Neural cell (in vitro differentiated cells): ENCODE measurements around the gene RGS1. TPM values are rescaled to one million over a fixed set of nuclear protein-coding genes. Genes with fewer than 3 reads are reported as not detected.

Experiments used
- H2AFZ ChIP-seq: fragments of 200-600, 300-800 bp; sonication (generic), shearing (Covaris generic); 2 replicates; pipeline ENCODE4 v1.6.0; 2014; ENCODE audit warnings: low read depth, mild to moderate bottlenecking, antibody characterized with exemption, low read length, moderate library complexity
- H3F3A ChIP-seq: fragments of 200-600 bp; shearing (Covaris generic); 2 replicates; pipeline ENCODE4 v1.6.1; 2016; ENCODE audit warnings: mild to moderate bottlenecking, moderate library complexity, mixed read lengths, antibody characterized with exemption, low read length; ENCODE audit not compliant: insufficient read depth, poor library complexity, severe bottlenecking
- H3K27ac ChIP-seq: fragments of 200-600, 300-800 bp; sonication (generic), shearing (Covaris generic); 2 replicates; pipeline ENCODE4 v1.5.1; 2014; ENCODE audit warnings: mild to moderate bottlenecking, low read length, moderate library complexity
- H3K27me3 ChIP-seq: fragments of 300-800, 200-600 bp; sonication (generic), shearing (Covaris generic); 2 replicates; pipeline ENCODE4 v1.6.0; 2014; ENCODE audit warnings: mild to moderate bottlenecking, low read depth, low read length, moderate library complexity; ENCODE audit not compliant: insufficient read depth
- H3K36me3 ChIP-seq: fragments of 300-800, 200-600 bp; sonication (generic), shearing (Covaris generic); 2 replicates; pipeline ENCODE4 v1.5.1; 2014; ENCODE audit warnings: mild to moderate bottlenecking, antibody characterized with exemption, low read length, moderate library complexity; ENCODE audit not compliant: insufficient read depth
- H3K4me2 ChIP-seq: fragments of 300-800, 200-600 bp; sonication (generic), shearing (Covaris generic); 2 replicates; pipeline ENCODE4 v1.6.0; 2014; ENCODE audit warnings: mild to moderate bottlenecking, low read length
- H3K4me3 ChIP-seq: fragments of 300-800, 200-600 bp; sonication (generic), shearing (Covaris generic); 2 replicates; pipeline ENCODE4 v1.5.1; 2014; ENCODE audit warnings: mild to moderate bottlenecking, low read length, moderate library complexity
- H3K79me2 ChIP-seq: fragments of 200-600 bp; shearing (Covaris generic); replicated peaks from 2 replicates; pipeline ENCODE4 v1.6.0; 2014; ENCODE audit warnings: mild to moderate bottlenecking, low read length, moderate library complexity; ENCODE audit not compliant: insufficient read depth
- H3K9ac ChIP-seq: fragments of 300-800, 200-600 bp; sonication (generic), shearing (Covaris generic); 2 replicates; pipeline ENCODE4 v1.6.1; 2016; ENCODE audit warnings: mild to moderate bottlenecking, low read length, mixed read lengths
- H3K9me2 ChIP-seq: fragments of 200-600 bp; shearing (Covaris generic); 2 replicates; pipeline ENCODE4 v1.6.1; 2016; ENCODE audit warnings: mild to moderate bottlenecking, low read length, mixed read lengths; ENCODE audit not compliant: insufficient read depth
- H3K9me3 ChIP-seq: fragments of 200-600, 300-800 bp; sonication (generic), shearing (Covaris generic); 2 replicates; pipeline ENCODE4 v1.6.1; 2016; ENCODE audit warnings: mild to moderate bottlenecking, mixed run types, low read length, moderate library complexity, mixed read lengths
- H4K20me1 ChIP-seq: fragments of 200-600 bp; shearing (Covaris generic); 2 replicates; pipeline ENCODE4 v1.6.1; 2016; ENCODE audit warnings: mild to moderate bottlenecking, mixed run types; ENCODE audit not compliant: insufficient read depth
- EP300 ChIP-seq: fragments of 450-650 bp; conservative IDR thresholded peaks from 2 replicates; pipeline ENCODE4 v1.6.1; 2014; ENCODE audit warnings: antibody characterized with exemption, mild to moderate bottlenecking, moderate library complexity; ENCODE audit not compliant: poor library complexity, severe bottlenecking
- EZH2 ChIP-seq: fragments of 200-600, 300-800 bp; shearing (Covaris generic), sonication (generic); IDR thresholded peaks from 2 replicates; pipeline ENCODE4 v1.6.1; 2014; ENCODE audit warnings: antibody characterized with exemption, low read length, borderline replicate concordance, mild to moderate bottlenecking; ENCODE audit not compliant: insufficient read depth, poor library complexity, severe bottlenecking
- MXI1 ChIP-seq: fragments of 450-650 bp; conservative IDR thresholded peaks from 2 replicates; pipeline ENCODE4 v1.6.1; 2014; ENCODE audit warnings: antibody characterized with exemption, mild to moderate bottlenecking; ENCODE audit not compliant: poor library complexity, severe bottlenecking
- POLR2AphosphoS5 ChIP-seq: IDR thresholded peaks from 2 replicates; pipeline ENCODE4 v1.6.1; 2012
- RAD21 ChIP-seq: fragments of 450-650 bp; conservative IDR thresholded peaks from 2 replicates; pipeline ENCODE4 v1.6.1; 2014; ENCODE audit warnings: antibody characterized with exemption, mild to moderate bottlenecking, moderate library complexity
- SMC3 ChIP-seq: fragments of 450-650 bp; conservative IDR thresholded peaks from 2 replicates; pipeline ENCODE4 v1.6.1; 2014; ENCODE audit warnings: antibody characterized with exemption, mild to moderate bottlenecking, moderate library complexity; ENCODE audit not compliant: poor library complexity
- TAF1 ChIP-seq: IDR thresholded peaks from 2 replicates; pipeline ENCODE4 v1.6.1; 2012; ENCODE audit warnings: low read depth
- polyA plus RNA-seq: library from polyadenylated mRNA; depleted of rRNA; stranded (reverse); fragments of >200 nt; gene quantifications from 2 replicates; pipeline ENCODE4 v1.2.3, GENCODE V29; 2014
- TF ChIP-seq, protein P1 (sequence below): IDR thresholded peaks from 2 replicates; pipeline ENCODE4 v1.6.1; 2012; ENCODE audit warnings: borderline replicate concordance
- TF ChIP-seq, protein P2 (sequence below): fragments of 450-650 bp; IDR thresholded peaks from 2 replicates; pipeline ENCODE4 v1.5.1; 2014; ENCODE audit warnings: antibody characterized with exemption, mild to moderate bottlenecking, moderate library complexity; ENCODE audit not compliant: poor library complexity, severe bottlenecking

RGS1 gene
- polyA plus RNA-seq, 1 donor from 2014 or later = not detected

DNA sequence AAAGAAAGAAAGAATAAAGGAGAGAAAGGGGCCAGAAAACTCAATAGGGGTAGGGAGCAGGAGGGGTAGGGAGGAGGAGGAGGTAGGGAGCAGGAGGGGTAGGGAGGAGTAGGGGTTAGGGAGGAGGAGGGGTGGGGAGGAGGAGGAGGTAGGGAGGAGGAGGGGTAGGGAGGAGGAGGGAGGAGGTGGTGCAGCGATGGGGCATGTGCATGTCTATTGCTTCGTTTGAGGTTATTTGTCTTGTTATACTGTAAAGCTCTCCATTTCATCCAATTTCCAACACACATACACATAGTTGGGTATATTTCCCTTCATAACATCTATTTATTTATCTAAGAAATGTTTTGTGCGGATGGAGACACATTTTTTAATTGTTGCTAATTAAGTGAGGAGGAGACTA lies 19.7 kb downstream of the RGS1 start:
- Histone ChIP-seq H3K36me3 (no peaks in the 10 kb centered on the region), H3K79me2 (no peaks in the 10 kb centered on the region), H2AFZ (no peak overlapping the region), H3K9ac (no peak overlapping the region), H3K9me2 (no peaks in the 10 kb centered on the region), H3K9me3 (no peaks in the 10 kb centered on the region), H3F3A (no peaks in the 10 kb centered on the region), H3K27me3 (no peaks in the 10 kb centered on the region), H3K4me3 (no peak overlapping the region), H3K27ac (no peak overlapping the region), H4K20me1 (no peaks in the 10 kb centered on the region), H3K4me2 (no peak overlapping the region)
- TF ChIP-seq EZH2 = no peak
- TF ChIP-seq SMC3 = no peak
- no peak for TF ChIP-seq MXI1
- TF ChIP-seq EP300 = no peak
- no peak for TF ChIP-seq POLR2AphosphoS5
- TF ChIP-seq RAD21 = no peak
- TF ChIP-seq TAF1 = no peak
- TF ChIP-seq, protein P1, sequence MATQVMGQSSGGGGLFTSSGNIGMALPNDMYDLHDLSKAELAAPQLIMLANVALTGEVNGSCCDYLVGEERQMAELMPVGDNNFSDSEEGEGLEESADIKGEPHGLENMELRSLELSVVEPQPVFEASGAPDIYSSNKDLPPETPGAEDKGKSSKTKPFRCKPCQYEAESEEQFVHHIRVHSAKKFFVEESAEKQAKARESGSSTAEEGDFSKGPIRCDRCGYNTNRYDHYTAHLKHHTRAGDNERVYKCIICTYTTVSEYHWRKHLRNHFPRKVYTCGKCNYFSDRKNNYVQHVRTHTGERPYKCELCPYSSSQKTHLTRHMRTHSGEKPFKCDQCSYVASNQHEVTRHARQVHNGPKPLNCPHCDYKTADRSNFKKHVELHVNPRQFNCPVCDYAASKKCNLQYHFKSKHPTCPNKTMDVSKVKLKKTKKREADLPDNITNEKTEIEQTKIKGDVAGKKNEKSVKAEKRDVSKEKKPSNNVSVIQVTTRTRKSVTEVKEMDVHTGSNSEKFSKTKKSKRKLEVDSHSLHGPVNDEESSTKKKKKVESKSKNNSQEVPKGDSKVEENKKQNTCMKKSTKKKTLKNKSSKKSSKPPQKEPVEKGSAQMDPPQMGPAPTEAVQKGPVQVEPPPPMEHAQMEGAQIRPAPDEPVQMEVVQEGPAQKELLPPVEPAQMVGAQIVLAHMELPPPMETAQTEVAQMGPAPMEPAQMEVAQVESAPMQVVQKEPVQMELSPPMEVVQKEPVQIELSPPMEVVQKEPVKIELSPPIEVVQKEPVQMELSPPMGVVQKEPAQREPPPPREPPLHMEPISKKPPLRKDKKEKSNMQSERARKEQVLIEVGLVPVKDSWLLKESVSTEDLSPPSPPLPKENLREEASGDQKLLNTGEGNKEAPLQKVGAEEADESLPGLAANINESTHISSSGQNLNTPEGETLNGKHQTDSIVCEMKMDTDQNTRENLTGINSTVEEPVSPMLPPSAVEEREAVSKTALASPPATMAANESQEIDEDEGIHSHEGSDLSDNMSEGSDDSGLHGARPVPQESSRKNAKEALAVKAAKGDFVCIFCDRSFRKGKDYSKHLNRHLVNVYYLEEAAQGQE = no peak
- TF ChIP-seq, protein P2, sequence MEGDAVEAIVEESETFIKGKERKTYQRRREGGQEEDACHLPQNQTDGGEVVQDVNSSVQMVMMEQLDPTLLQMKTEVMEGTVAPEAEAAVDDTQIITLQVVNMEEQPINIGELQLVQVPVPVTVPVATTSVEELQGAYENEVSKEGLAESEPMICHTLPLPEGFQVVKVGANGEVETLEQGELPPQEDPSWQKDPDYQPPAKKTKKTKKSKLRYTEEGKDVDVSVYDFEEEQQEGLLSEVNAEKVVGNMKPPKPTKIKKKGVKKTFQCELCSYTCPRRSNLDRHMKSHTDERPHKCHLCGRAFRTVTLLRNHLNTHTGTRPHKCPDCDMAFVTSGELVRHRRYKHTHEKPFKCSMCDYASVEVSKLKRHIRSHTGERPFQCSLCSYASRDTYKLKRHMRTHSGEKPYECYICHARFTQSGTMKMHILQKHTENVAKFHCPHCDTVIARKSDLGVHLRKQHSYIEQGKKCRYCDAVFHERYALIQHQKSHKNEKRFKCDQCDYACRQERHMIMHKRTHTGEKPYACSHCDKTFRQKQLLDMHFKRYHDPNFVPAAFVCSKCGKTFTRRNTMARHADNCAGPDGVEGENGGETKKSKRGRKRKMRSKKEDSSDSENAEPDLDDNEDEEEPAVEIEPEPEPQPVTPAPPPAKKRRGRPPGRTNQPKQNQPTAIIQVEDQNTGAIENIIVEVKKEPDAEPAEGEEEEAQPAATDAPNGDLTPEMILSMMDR = no peak

DNA sequence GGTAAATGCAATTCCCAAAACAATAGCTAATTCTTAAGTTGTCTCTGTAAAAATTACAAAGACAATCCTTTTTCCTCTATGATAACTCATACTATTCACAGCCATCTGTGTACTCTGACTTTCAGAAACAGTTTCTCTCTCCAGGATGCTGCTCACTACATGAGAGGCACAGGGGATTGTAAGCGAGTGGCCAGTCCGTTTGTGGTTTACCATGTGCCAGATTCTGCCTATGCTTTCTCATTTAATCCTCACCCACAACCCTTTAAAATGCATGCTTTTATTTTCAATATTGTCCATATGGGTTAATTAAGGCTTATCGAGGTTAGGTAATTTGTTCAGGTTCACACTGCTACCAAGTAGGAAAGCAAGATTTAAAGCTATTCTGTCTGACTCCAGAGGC lies 23.0 kb downstream of the RGS1 start:
- Histone ChIP-seq H3K27ac (no peak overlapping the region), H3K36me3 (no peaks in the 10 kb centered on the region), H3F3A (no peaks in the 10 kb centered on the region), H3K27me3 (no peaks in the 10 kb centered on the region), H3K79me2 (no peaks in the 10 kb centered on the region), H4K20me1 (no peaks in the 10 kb centered on the region), H3K9ac (no peak overlapping the region), H3K9me2 (no peaks in the 10 kb centered on the region), H3K4me3 (no peak overlapping the region), H2AFZ (no peak overlapping the region), H3K4me2 (no peak overlapping the region), H3K9me3 (no peaks in the 10 kb centered on the region)
- TF ChIP-seq, protein P1 = no peak
- TF ChIP-seq EP300 = no peak
- no peak for TF ChIP-seq MXI1
- no peak for TF ChIP-seq RAD21
- TF ChIP-seq EZH2 = no peak
- no peak for TF ChIP-seq SMC3
- TF ChIP-seq, protein P2 = no peak
- no peak for TF ChIP-seq TAF1
- no peak for TF ChIP-seq POLR2AphosphoS5
